ENCODE data around the gene PREX1.
A peak's percentile ranks its signal among the peaks of the same experiment; 100 is the strongest.

Gene PREX1

DNA sequence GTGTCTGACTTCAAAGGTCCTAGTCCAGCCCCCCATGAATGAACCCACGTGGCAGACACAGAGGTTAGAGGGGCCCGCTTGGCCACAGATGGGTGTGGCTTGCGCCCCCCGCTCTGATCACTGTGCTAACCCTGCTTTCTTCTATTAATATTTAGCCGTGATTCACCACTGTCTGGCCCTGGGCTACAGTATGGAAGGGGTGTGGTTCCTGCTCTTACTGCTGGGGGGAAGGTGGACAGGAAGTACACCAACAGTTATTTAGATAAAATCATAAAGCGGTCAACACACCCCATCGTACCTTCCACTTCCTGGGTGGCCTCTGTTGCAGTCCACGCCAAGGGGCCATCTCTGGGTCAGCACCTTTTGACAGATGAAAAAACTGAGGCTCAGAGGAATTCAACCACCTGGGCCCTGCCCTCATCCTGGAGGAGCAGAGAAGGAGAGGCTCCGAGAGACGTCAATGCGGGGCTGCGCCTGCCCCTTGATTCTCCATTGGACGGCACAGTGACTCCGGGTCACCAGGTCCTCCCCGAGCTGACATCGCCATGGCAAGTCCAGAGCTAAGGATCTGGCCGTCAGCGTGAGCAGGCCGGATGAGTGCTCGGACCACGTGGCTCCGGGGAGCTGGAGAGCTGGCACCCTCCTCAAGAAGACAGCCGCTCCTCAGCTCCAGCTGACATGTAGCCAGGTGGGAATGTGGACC, 206.3 kb downstream of the PREX1 start:
- TF ChIP-seq, protein P1, sequence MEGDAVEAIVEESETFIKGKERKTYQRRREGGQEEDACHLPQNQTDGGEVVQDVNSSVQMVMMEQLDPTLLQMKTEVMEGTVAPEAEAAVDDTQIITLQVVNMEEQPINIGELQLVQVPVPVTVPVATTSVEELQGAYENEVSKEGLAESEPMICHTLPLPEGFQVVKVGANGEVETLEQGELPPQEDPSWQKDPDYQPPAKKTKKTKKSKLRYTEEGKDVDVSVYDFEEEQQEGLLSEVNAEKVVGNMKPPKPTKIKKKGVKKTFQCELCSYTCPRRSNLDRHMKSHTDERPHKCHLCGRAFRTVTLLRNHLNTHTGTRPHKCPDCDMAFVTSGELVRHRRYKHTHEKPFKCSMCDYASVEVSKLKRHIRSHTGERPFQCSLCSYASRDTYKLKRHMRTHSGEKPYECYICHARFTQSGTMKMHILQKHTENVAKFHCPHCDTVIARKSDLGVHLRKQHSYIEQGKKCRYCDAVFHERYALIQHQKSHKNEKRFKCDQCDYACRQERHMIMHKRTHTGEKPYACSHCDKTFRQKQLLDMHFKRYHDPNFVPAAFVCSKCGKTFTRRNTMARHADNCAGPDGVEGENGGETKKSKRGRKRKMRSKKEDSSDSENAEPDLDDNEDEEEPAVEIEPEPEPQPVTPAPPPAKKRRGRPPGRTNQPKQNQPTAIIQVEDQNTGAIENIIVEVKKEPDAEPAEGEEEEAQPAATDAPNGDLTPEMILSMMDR (IDR thresholded peaks at IDR 0.05; ENCODE audit: borderline replicate concordance, insufficient read depth, low read depth, low read length), result no peak
- H3K4me3 ChIP-seq (ENCODE audit: low read depth, low read length), result no peak overlapping the region

DNA sequence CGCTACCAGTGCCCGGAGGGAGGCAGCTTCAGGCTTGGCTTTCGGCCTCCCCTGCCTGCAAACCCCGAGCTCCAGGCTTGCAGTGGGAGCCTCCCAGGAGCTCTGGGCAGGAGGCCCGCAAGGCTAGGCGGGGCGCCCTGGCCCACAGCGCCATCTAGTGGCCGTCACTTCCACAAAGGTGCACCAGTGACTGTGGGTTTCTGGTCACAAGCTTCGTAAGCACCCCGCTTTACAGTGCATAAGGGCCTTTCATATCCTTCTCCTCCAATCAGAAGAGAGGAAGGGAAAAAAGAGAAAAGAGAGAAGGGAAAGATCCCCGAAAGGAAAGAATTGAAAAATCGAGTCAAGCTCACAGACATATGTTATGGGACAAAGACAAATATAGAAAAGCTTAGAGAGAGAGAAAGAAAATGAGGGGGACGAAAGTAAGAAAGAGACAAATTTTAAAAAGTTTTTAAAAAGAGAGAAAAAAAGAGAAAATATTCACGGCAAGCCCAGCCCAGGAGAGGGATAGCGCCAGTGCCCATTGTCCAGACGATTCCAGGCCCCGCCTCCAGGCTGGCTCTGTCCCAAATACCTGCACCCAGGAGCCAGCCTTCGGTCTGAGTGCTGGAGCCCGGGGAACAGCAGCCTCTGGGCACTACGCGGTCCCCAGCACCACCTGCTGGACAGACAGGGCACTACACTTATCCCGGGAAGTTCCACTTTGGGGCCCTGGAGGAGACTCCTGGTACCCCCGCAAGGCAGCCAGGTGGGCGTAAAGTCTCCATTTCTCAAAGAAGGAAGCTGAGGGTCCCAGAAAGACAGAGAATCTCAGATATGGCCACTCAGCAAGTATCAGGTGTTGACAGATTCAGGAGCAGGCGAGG, 207.1 kb downstream of the PREX1 start:
- no peak overlapping the region for H3K4me3 ChIP-seq (ENCODE audit: low read depth, low read length)
- TF ChIP-seq, protein P1 (IDR thresholded peaks at IDR 0.05; ENCODE audit: borderline replicate concordance, insufficient read depth, low read depth, low read length), result peak; percentile 96

DNA sequence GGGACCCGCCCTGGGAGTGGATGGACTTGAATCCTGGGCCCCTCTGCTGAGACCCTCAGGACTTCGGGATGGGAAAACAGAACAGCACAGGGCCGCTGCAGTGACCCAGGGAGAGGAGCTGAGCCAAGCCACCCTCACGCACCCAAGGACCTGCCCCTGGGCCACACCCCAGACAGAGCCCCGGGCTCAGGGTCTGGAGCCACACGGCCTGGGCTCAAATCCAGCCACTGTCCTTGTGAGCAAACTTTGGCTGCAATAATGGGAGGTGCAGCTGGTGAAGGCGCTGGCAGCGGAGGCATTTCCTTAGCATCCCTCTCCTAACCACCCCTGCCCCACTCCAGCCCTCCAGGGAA, 207.7 kb downstream of the PREX1 start:
- no peak overlapping the region for H3K4me3 ChIP-seq (ENCODE audit: low read depth, low read length)
- TF ChIP-seq, protein P1 (IDR thresholded peaks at IDR 0.05; ENCODE audit: borderline replicate concordance, insufficient read depth, low read depth, low read length), result no peak

DNA sequence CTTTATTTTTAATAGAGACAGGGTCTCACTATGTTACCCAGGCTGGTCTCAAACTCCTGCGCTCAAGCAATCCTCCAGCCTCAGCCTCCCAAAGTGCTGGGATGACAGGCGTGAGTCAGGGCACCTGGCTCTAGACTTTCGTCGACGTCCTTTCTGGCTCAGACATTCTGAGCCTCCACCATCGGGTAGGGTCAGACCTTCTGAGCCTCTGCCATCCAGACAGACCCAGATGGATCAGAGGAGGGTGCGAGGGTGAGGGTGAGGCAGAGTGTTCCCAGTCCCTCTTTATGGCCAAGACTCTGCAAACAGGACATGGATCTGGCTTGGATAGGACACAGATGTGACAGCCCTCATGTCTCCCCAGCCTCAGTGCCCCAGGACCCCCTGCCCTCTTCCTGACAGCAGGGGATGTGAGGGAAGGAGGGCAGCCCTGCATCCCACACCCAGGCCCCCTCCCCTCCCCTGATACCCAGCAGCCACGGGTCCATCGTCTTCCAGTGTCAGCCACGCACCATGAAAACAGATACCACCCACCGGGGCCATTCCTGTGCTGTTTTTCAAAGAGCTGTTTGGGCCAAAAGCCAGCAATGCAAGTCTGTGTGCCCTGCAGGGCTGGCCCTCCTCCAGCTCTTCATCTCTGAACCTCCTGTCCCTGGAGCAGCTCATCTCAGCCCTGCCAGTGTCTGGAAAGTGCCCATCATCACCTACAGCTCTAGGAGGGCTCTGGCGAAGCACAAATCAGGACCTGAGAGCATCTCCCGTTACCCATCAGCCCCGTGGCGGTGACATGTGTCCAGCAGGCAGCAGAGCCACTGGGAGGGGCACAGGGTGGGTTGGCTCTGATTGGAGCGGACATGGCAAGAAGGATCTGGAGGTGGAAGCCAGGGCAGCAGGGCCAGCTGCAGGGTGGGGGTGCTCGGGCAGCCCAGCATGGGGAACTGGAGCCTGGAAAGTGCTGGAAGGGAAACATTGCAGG, 208.4 kb downstream of the PREX1 start:
- H3K4me3 ChIP-seq (ENCODE audit: low read depth, low read length), result no peak overlapping the region
- TF ChIP-seq, protein P1 (IDR thresholded peaks at IDR 0.05; ENCODE audit: borderline replicate concordance, insufficient read depth, low read depth, low read length), result no peak

DNA sequence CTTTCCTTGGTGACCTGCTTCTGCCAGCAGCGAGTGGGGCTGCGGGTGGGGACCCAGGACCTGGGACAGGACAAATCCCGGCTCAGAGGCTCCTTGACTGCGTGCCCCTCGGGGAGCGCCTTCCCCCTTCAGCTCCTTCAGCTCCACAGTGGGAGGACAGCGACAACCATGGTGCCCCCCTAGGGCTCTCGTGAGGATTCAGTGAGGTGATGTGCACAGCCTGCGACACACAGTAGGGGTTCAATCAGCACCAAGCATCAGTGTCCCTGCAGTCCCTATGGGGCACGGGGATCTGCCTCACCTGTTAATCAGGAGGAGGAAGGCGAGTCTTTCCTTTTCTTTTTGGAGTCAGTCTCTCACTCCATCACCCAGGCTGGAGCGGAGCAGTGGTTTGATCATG, 209.2 kb downstream of the PREX1 start:
- TF ChIP-seq, protein P1 (IDR thresholded peaks at IDR 0.05; ENCODE audit: borderline replicate concordance, insufficient read depth, low read depth, low read length), result no peak
- H3K4me3 ChIP-seq (ENCODE audit: low read depth, low read length), result no peak overlapping the region

DNA sequence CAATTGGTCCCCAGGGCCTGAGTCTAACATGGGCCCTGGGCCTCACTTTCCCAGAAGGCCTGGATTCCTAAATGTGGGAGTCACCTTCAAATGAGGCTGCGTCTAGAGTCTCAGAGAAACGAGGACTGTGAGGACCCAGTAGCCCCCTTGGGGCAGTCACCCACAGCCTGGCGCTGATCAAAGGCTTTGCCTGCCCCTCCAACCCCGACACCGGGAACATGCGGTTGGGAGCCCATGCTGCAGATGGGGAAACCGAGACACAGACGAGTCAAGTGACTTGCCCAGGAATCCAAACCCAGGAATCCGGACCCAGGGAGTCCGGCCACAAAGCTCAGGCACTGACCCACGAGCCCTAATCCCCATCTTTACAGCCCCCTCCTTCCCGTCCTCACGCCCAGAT, 209.7 kb downstream of the PREX1 start:
- TF ChIP-seq, protein P1 (IDR thresholded peaks at IDR 0.05; ENCODE audit: borderline replicate concordance, insufficient read depth, low read depth, low read length), result no peak
- H3K4me3 ChIP-seq (ENCODE audit: low read depth, low read length), result no peak overlapping the region
